ENCODE results near the gene ANGEL2.
"Not testable (repeated sequence)": the region's sequence is repeated elsewhere in the genome, so short reads cannot be mapped to it uniquely, and the experiment has no call there.

The ANGEL2 gene

GRCh38 chr1:212976586-212976985, 39.1 kb downstream of the ANGEL2 start:
- in situ Hi-C loops (cut with HindIII; ENCODE audit: low sequenced_read_pairs), result no loop called here

GRCh38 chr1:212975111-212975918, 40.4 kb downstream of the ANGEL2 start:
- in situ Hi-C loops (cut with HindIII; ENCODE audit: low sequenced_read_pairs), result no loop called here

- in situ Hi-C loops (cut with HindIII; ENCODE audit: low sequenced_read_pairs), result no loop called here
Observed at GRCh38 chr1:212974711-212975110, 41.0 kb downstream of the ANGEL2 start.

- in situ Hi-C loops (cut with HindIII; ENCODE audit: low sequenced_read_pairs), result no loop called here
Observed at GRCh38 chr1:212973899-212974298, 41.8 kb downstream of the ANGEL2 start.

GRCh38 chr1:212973426-212973825, 42.2 kb downstream of the ANGEL2 start:
- in situ Hi-C loops (cut with HindIII; ENCODE audit: low sequenced_read_pairs), result no loop called here

GRCh38 chr1:212971312-212971711, 44.4 kb downstream of the ANGEL2 start:
- in situ Hi-C loops (cut with HindIII; ENCODE audit: low sequenced_read_pairs), result no loop called here

- in situ Hi-C loops (cut with HindIII; ENCODE audit: low sequenced_read_pairs), result no loop called here
Observed at GRCh38 chr1:212970085-212970484, 45.6 kb downstream of the ANGEL2 start.

- in situ Hi-C loops (cut with HindIII; ENCODE audit: low sequenced_read_pairs), result no loop called here
Observed at GRCh38 chr1:212968368-212968863, 47.3 kb downstream of the ANGEL2 start.

GRCh38 chr1:212967801-212968200, 47.9 kb downstream of the ANGEL2 start:
- in situ Hi-C loops (cut with HindIII; ENCODE audit: low sequenced_read_pairs), result no loop called here

- in situ Hi-C loops (cut with HindIII; ENCODE audit: low sequenced_read_pairs), result no loop called here
Observed at GRCh38 chr1:212966616-212967015, 49.1 kb downstream of the ANGEL2 start.

- in situ Hi-C loops (cut with HindIII; ENCODE audit: low sequenced_read_pairs), result not testable (repeated sequence)
Observed at GRCh38 chr1:212964993-212965392, 50.7 kb downstream of the ANGEL2 start.

GRCh38 chr1:212964102-212964501, 51.6 kb downstream of the ANGEL2 start:
- in situ Hi-C loops (cut with HindIII; ENCODE audit: low sequenced_read_pairs), result no loop called here

GRCh38 chr1:212962509-212962908, 53.2 kb downstream of the ANGEL2 start:
- in situ Hi-C loops (cut with HindIII; ENCODE audit: low sequenced_read_pairs), result no loop called here

GRCh38 chr1:212960932-212961331, 54.7 kb downstream of the ANGEL2 start:
- in situ Hi-C loops (cut with HindIII; ENCODE audit: low sequenced_read_pairs), result no loop called here

- in situ Hi-C loops (cut with HindIII; ENCODE audit: low sequenced_read_pairs), result no loop called here
Observed at GRCh38 chr1:212959266-212960220, 56.1 kb downstream of the ANGEL2 start.

GRCh38 chr1:212958175-212958574, 57.5 kb downstream of the ANGEL2 start:
- in situ Hi-C loops (cut with HindIII; ENCODE audit: low sequenced_read_pairs), result no loop called here

- in situ Hi-C loops (cut with HindIII; ENCODE audit: low sequenced_read_pairs), result no loop called here
Observed at GRCh38 chr1:212957546-212957945, 58.1 kb downstream of the ANGEL2 start.

- in situ Hi-C loops (cut with HindIII; ENCODE audit: low sequenced_read_pairs), result no loop called here
Observed at GRCh38 chr1:212955961-212956620, 59.6 kb downstream of the ANGEL2 start.

GRCh38 chr1:212955098-212955497, 60.6 kb downstream of the ANGEL2 start:
- in situ Hi-C loops (cut with HindIII; ENCODE audit: low sequenced_read_pairs), result no loop called here

GRCh38 chr1:212954514-212954913, 61.2 kb downstream of the ANGEL2 start:
- in situ Hi-C loops (cut with HindIII; ENCODE audit: low sequenced_read_pairs), result no loop called here

- in situ Hi-C loops (cut with HindIII; ENCODE audit: low sequenced_read_pairs), result no loop called here
Observed at GRCh38 chr1:212953321-212953720, 62.3 kb downstream of the ANGEL2 start.

Measured in endothelial cell of hepatic sinusoid (primary cell).